Measurements from ENCODE around the gene GRIK1.

- TF ChIP-seq ATF3 (CRISPR knock-in tag; conservative IDR thresholded peaks at IDR 0.05) (no peak), CTCF (IDR thresholded peaks at IDR 0.05) (no peak), TCF7 (CRISPR knock-in tag; IDR thresholded peaks at IDR 0.05; ENCODE audit: low read depth) (no peak), ESRRA (CRISPR knock-in tag; IDR thresholded peaks at IDR 0.05; ENCODE audit: borderline replicate concordance) (no peak), GRHL2 (CRISPR knock-in tag; IDR thresholded peaks at IDR 0.05; ENCODE audit: insufficient replicate concordance, severe bottlenecking) (no peak), NFE2L1 (CRISPR knock-in tag; IDR thresholded peaks at IDR 0.05) (no peak), USF1 (CRISPR knock-in tag; IDR thresholded peaks at IDR 0.05) (no peak), KAT7 (CRISPR knock-in tag; IDR thresholded peaks at IDR 0.05; ENCODE audit: borderline replicate concordance) (no peak)
Measured at GRCh38 chr21:29586696-29587095, 353.1 kb downstream of the GRIK1 start.
